Adrenal gland (tissue), 5 donors: ENCODE measurements around the gene OR10G3.

Experiments
- CTCF ChIP-seq, 6 experiments: fragments of 450-650 bp in 4 of 6; fragments of 200-600 bp in 2 of 6; sonication (generic) in 1 of 6; IDR thresholded peaks; 1 replicate in 5 of 6; 2 replicates in 1 of 6; pipeline versions ENCODE4 v1.5.1 to v1.8.0; 2016 to 2021; ENCODE audit warnings: antibody characterized with exemption in 6 of 6, mild to moderate bottlenecking in 2 of 6, moderate library complexity in 1 of 6
- POLR2A ChIP-seq, 2 donors: fragments of 450-650 bp; IDR thresholded peaks; one replicate each; pipeline ENCODE4 v1.6.1; 2017; ENCODE audit warnings: antibody characterized with exemption in 2 of 2, mild to moderate bottlenecking in 2 of 2, moderate library complexity in 1 of 2
- donor health status: DM: no; HTN: no; CAD: no.

- TF ChIP-seq CTCF (IDR thresholded peaks at IDR 0.05), result no peak
- TF ChIP-seq POLR2A (IDR thresholded peaks at IDR 0.05), result no peak
These were observed 34.4 kb upstream of the OR10G3 start for GRCh38 chr14:21614240-21614639.
